ENCODE data around the gene ZNF547. TPM values are rescaled to one million over a fixed set of nuclear protein-coding genes. Genes with fewer than 3 reads are reported as not detected.

Gene ZNF547
- total and polyA plus RNA-seq, 2 experiments from 2014 or later: 1.1 to 4.9 TPM

- no peak for TF ChIP-seq ZNF462 (CRISPR knock-in tag; IDR thresholded peaks at IDR 0.05)
- no peak for TF ChIP-seq ZNF114 (CRISPR knock-in tag; IDR thresholded peaks at IDR 0.05)
Measured at GRCh38 chr19:57376151-57376550, 12.8 kb downstream of the ZNF547 start (continued).

- H3K9me3 Mint-ChIP-seq: peaks cover 59% of the 10 kb centered on the region
- TF ChIP-seq NANOG (IDR thresholded peaks at IDR 0.05; ENCODE audit: borderline replicate concordance): no peak
- no peak for TF ChIP-seq POLR2AphosphoS5 (IDR thresholded peaks at IDR 0.05; ENCODE audit: low read depth)
- H3K4me3 Mint-ChIP-seq: no peak overlapping the region
- Histone ChIP-seq H3K79me2 (replicated peaks; ENCODE audit: insufficient read depth) (no peaks in the 10 kb centered on the region), H3K36me3 (ENCODE audit: insufficient read depth) (peaks cover 4% of the 10 kb centered on the region; the same call in 1 of the 2 replicates), H4K20me1 (replicated peaks; ENCODE audit: insufficient read depth) (no peaks in the 10 kb centered on the region), H3K27ac (ENCODE audit: low read depth) (no peak overlapping the region), H3K4me3 (no peak overlapping the region), H3K4me2 (no peak overlapping the region), H3K4me1 (ENCODE audit: insufficient read depth) (no peaks in the 10 kb centered on the region), H3K27me3 (ENCODE audit: insufficient read depth) (no peaks in the 10 kb centered on the region), H2AFZ (no peak overlapping the region), H3K9me2 (ENCODE audit: insufficient read depth) (peaks cover 3% of the 10 kb centered on the region; the same call in 1 of the 2 replicates), H3F3A (replicated peaks; ENCODE audit: low read depth) (no peaks in the 10 kb centered on the region)
- no peak for DNase-seq (ENCODE audit: low spot score)
- H3K4me1 Mint-ChIP-seq: no peaks in the 10 kb centered on the region
- H3K36me3 Mint-ChIP-seq (ENCODE audit: low read depth): peaks cover 71% of the 10 kb centered on the region
- ATAC-seq: no peak
- peaks cover 6% of the 10 kb centered on the region for H3K27me3 Mint-ChIP-seq (ENCODE audit: insufficient read depth, low read depth, poor library complexity)
- H3K27ac Mint-ChIP-seq: no peak overlapping the region
Measured at GRCh38 chr19:57377498-57378146, 14.3 kb downstream of the ZNF547 start.

Data from GM23338 (cell line).